Stomach (tissue), 9 donors: ENCODE results near the gene LRRC31. TPM values are rescaled to one million over a fixed set of nuclear protein-coding genes. Genes with fewer than 3 reads are reported as not detected.
A peak's percentile ranks its signal among the peaks of the same experiment; 100 is the strongest.

ENCODE experiments used
- DNase-seq, 2 donors: peaks; one replicate each; pipeline versions ENCODE4 v3.0.0 to v3.0.0-alpha.2; 2013 to 2019
- H3K27ac ChIP-seq, 5 donors: fragments of 200-600 bp in 4 of 5; sonication (generic) in 4 of 5; one replicate each; pipeline ENCODE4 v1.5.1; 2013 to 2019; ENCODE audit warnings: mild to moderate bottlenecking in 1 of 5, moderate library complexity in 1 of 5
- H3K27me3 ChIP-seq, 3 donors: fragments of 200-600 bp; sonication (generic); one replicate each; pipeline ENCODE4 v1.5.1; 2017 to 2019; ENCODE audit warnings: mixed run types in 1 of 3
- H3K36me3 ChIP-seq, 4 donors: fragments of 200-600 bp; sonication (generic); 1 replicate in 3 of 4; 2 replicates in 1 of 4; pipeline ENCODE4 v1.5.1; 2016 to 2019
- H3K4me1 ChIP-seq, 4 donors: fragments of 200-600 bp; sonication (generic); one replicate each; pipeline ENCODE4 v1.5.1; 2016 to 2019
- H3K4me3 ChIP-seq, 4 donors: fragments of 200-600 bp; sonication (generic) in 3 of 4; one replicate each; pipeline ENCODE4 v1.5.1; 2016 to 2019; ENCODE audit warnings: mild to moderate bottlenecking in 1 of 4
- H3K9me3 ChIP-seq, 4 donors: fragments of 200-600 bp; sonication (generic); one replicate each; pipeline ENCODE4 v1.5.1; 2016 to 2019
- EP300 ChIP-seq: sonication (generic); formaldehyde crosslinking; IDR thresholded peaks from one replicate; pipeline ENCODE4 v1.6.1; 2017; ENCODE audit warnings: antibody characterized with exemption
- POLR2A ChIP-seq, 4 donors: fragments of 450-650 bp; IDR thresholded peaks; one replicate each; pipeline ENCODE4 v1.6.1; 2016; ENCODE audit warnings: antibody characterized with exemption in 4 of 4, control low read depth in 2 of 4, mild to moderate bottlenecking in 1 of 4, moderate library complexity in 1 of 4
- POLR2AphosphoS5 ChIP-seq, 3 donors: sonication (generic); formaldehyde crosslinking; IDR thresholded peaks; one replicate each; pipeline ENCODE4 v1.6.1; 2016; ENCODE audit warnings: antibody characterized with exemption in 3 of 3
- WGBS, 5 donors: extraction: QIAGEN DNeasy Blood & Tissue Kit in 3 of 5; methylation state at CpG; one replicate each; pipeline versions ENCODE4 v1.1.5 to v1.1.7; 2013 to 2018; 5-methylcytosine and 5-hydroxymethylcytosine counted together
- intact Hi-C: fragments of 100-400 bp; cut with DNase I; formaldehyde crosslinking; loops from one replicate; pipeline ENCODE4 v1.15.1; 2023; ENCODE audit warnings: low total_unique reads
- polyA plus RNA-seq, 3 donors: library from polyadenylated mRNA; stranded (reverse); fragments of 200-250 nt; gene quantifications; one replicate each; pipeline ENCODE4 v1.2.3, GENCODE V29; 2013
- total RNA-seq, 5 donors: library from RNA; depleted of rRNA; stranded (reverse); fragments of >200 nt; gene quantifications; one replicate each; pipeline versions ENCODE4 v1.1.0 to v1.2.3, GENCODE V29; 2014 to 2016
- TF ChIP-seq, protein P1 (sequence below), 7 experiments: fragments of 450-650 bp in 4 of 7; fragments of 200-600 bp in 3 of 7; sonication (generic) in 3 of 7; IDR thresholded peaks; one replicate each; pipeline ENCODE4 v1.5.1; 2016 to 2019; ENCODE audit warnings: antibody characterized with exemption in 7 of 7, control low read depth in 2 of 7, mild to moderate bottlenecking in 1 of 7
- donor health status: healthy with polysubstance abuse.
- donor health status: Bipolar disorder and iron deficiency.
- donor health status: healthy.

LRRC31 gene
- total and polyA plus RNA-seq, 8 donors, result 1.8 to 35.3 (median 9.9) TPM

GRCh38 chr3:169815590-169816150 lies 54.1 kb downstream of the LRRC31 start:
- intact Hi-C loops, result no loop called here
- no peak for DNase-seq
- H3K9me3 ChIP-seq, result peaks cover 0 to 8% (median 4%) of the 10 kb centered on the region in 4 donors
- WGBS, 5 donors, result 92 to 97% (median 95%) methylated on average over 4 of the region's 4 CpGs
- H3K36me3 ChIP-seq, result no peaks in the 10 kb centered on the region
- H3K4me3 ChIP-seq, result no peak overlapping the region
- TF ChIP-seq POLR2A (IDR thresholded peaks at IDR 0.05) (no peak), POLR2AphosphoS5 (IDR thresholded peaks at IDR 0.05) (no peak), EP300 (no peak)
- TF ChIP-seq, protein P1, sequence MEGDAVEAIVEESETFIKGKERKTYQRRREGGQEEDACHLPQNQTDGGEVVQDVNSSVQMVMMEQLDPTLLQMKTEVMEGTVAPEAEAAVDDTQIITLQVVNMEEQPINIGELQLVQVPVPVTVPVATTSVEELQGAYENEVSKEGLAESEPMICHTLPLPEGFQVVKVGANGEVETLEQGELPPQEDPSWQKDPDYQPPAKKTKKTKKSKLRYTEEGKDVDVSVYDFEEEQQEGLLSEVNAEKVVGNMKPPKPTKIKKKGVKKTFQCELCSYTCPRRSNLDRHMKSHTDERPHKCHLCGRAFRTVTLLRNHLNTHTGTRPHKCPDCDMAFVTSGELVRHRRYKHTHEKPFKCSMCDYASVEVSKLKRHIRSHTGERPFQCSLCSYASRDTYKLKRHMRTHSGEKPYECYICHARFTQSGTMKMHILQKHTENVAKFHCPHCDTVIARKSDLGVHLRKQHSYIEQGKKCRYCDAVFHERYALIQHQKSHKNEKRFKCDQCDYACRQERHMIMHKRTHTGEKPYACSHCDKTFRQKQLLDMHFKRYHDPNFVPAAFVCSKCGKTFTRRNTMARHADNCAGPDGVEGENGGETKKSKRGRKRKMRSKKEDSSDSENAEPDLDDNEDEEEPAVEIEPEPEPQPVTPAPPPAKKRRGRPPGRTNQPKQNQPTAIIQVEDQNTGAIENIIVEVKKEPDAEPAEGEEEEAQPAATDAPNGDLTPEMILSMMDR (IDR thresholded peaks at IDR 0.05), result no peak
- peaks cover 24 to 35% (median 26%) of the 10 kb centered on the region in 4 donors for H3K4me1 ChIP-seq
- no peaks in the 10 kb centered on the region for H3K27me3 ChIP-seq
- H3K27ac ChIP-seq, result no peak overlapping the region

- peak overlapping the region; percentile 59 to 77 (median 66) for H3K4me3 ChIP-seq
- intact Hi-C loops, result no loop called here
- no peaks in the 10 kb centered on the region for H3K36me3 ChIP-seq
- H3K27me3 ChIP-seq, result no peaks in the 10 kb centered on the region
- H3K27ac ChIP-seq, result no peak overlapping the region
- TF ChIP-seq POLR2A (IDR thresholded peaks at IDR 0.05), result no peak
- TF ChIP-seq, protein P1 (IDR thresholded peaks at IDR 0.05), result peak in 3 of 7 experiments; percentile 18 to 29 (median 25)
- peaks cover 0 to 8% (median 4%) of the 10 kb centered on the region in 4 donors for H3K9me3 ChIP-seq
- peaks cover 24 to 35% (median 26%) of the 10 kb centered on the region in 4 donors for H3K4me1 ChIP-seq
- DNase-seq, result peak; percentile 46 to 68
- WGBS, 5 donors, result 61 to 72% (median 65%) methylated on average over 27 of the region's 27 CpGs
Measured at GRCh38 chr3:169813757-169814517, 55.8 kb downstream of the LRRC31 start.

- H3K36me3 ChIP-seq, result no peaks in the 10 kb centered on the region
- peak overlapping the region; percentile 59 to 77 (median 66) for H3K4me3 ChIP-seq
- peaks cover 0 to 8% (median 4%) of the 10 kb centered on the region in 4 donors for H3K9me3 ChIP-seq
- no peak for DNase-seq
- intact Hi-C loops, result no loop called here
- peak overlapping the region in 2 of 5 donors; percentile 68 to 81 for H3K27ac ChIP-seq
- 50 to 75% (median 59%) methylated on average over 8 of the region's 8 CpGs for WGBS, 5 donors
- H3K4me1 ChIP-seq, result peaks cover 24 to 35% (median 26%) of the 10 kb centered on the region in 4 donors
- no peaks in the 10 kb centered on the region for H3K27me3 ChIP-seq
- no peak for TF ChIP-seq POLR2A (IDR thresholded peaks at IDR 0.05)
- no peak for TF ChIP-seq EP300
- TF ChIP-seq, protein P1 (IDR thresholded peaks at IDR 0.05), result no peak
- no peak for TF ChIP-seq POLR2AphosphoS5 (IDR thresholded peaks at IDR 0.05)
Measured at GRCh38 chr3:169813278-169813677, 56.5 kb downstream of the LRRC31 start.

GRCh38 chr3:169812332-169813235 lies 57.2 kb downstream of the LRRC31 start, which contains the start of the genes LRRC34 and LRRIQ4:
TSS of gene LRRC34 (minus strand) at chr3:169812904. CDS start at chr3:169812548, 356 bp downstream.
TSS of gene LRRIQ4 (plus strand) at chr3:169812870. CDS start at chr3:169821922, 9,052 bp downstream.
- H3K27ac ChIP-seq, result peak within 1 kb of the TSS; percentile 29 to 83 (median 68)
- WGBS, 5 donors, result 4 to 21% (median 7%) methylated on average over 19 to 56 of the region's 56 CpGs
- intact Hi-C loops, result no loop called here

More at GRCh38 chr3:169812332-169813235, 57.2 kb downstream of the LRRC31 start, which contains the start of the genes LRRC34 and LRRIQ4:
- Histone ChIP-seq H3K36me3 (no peaks in the 10 kb centered on the region), H3K27me3 (no peaks in the 10 kb centered on the region), H3K9me3 (peaks cover 0 to 8% (median 4%) of the 10 kb centered on the region in 4 donors), H3K4me3 (peak within 1 kb of the TSS; percentile 59 to 77 (median 66)), H3K4me1 (peaks cover 24 to 35% (median 26%) of the 10 kb centered on the region in 4 donors)
- TF ChIP-seq, protein P1 (IDR thresholded peaks at IDR 0.05), result no peak
- no peak for TF ChIP-seq EP300
- no peak for TF ChIP-seq POLR2A (IDR thresholded peaks at IDR 0.05)
- no peak for TF ChIP-seq POLR2AphosphoS5 (IDR thresholded peaks at IDR 0.05)
- peak; percentile 73 to 92 for DNase-seq
